ENCODE results near the gene CCZ1. TPM values are rescaled to one million over a fixed set of nuclear protein-coding genes. Genes with fewer than 3 reads are reported as not detected.
"Not testable (repeated sequence)": the region's sequence is repeated elsewhere in the genome, so short reads cannot be mapped to it uniquely, and the experiment has no call there.

Gene CCZ1
- total RNA-seq: 100 to 1,000 TPM in 1 of 2 donors, 10 to 100 TPM in 1; 58.5 to 133 TPM

- Mint-ChIP-seq H3K4me3 (peak within 1 kb of the TSS; percentile 71), H3K36me3 (ENCODE audit: low read depth) (peaks cover 24% of the 10 kb centered on the region), H3K27ac (peak within 1 kb of the TSS; percentile 76)
- peak; percentile 97 for ATAC-seq (replicated peaks)
- H3K9me3 Mint-ChIP-seq, H3K4me1 Mint-ChIP-seq, H3K27me3 Mint-ChIP-seq: not testable (repeated sequence)
Observed at GRCh38 chr7:5898480-5899224, at the start of gene CCZ1. TSS of gene CCZ1 (plus strand) at chr7:5898733. CDS start at chr7:5898800, 67 bp downstream.

- ATAC-seq (replicated peaks): no peak
- Mint-ChIP-seq H3K27me3 (no peaks in the 10 kb centered on the region), H3K4me3 (no peak overlapping the region), H3K4me1 (no peaks in the 10 kb centered on the region), H3K9me3 (no peaks in the 10 kb centered on the region), H3K27ac (peak overlapping the region; percentile 56), H3K36me3 (ENCODE audit: low read depth) (peaks cover 26% of the 10 kb centered on the region)
Observed at GRCh38 chr7:5850944-5851343, 47.6 kb upstream of the CCZ1 start.

GRCh38 chr7:5854738-5855137 is 43.8 kb upstream of the CCZ1 start:
- Mint-ChIP-seq H3K4me3 (no peak overlapping the region), H3K27me3 (no peaks in the 10 kb centered on the region), H3K27ac (no peak overlapping the region), H3K9me3 (no peaks in the 10 kb centered on the region), H3K4me1 (no peaks in the 10 kb centered on the region), H3K36me3 (ENCODE audit: low read depth) (peaks cover 19% of the 10 kb centered on the region)
- no peak for ATAC-seq (replicated peaks)

- H3K27me3 Mint-ChIP-seq; H3K27ac Mint-ChIP-seq; H3K4me3 Mint-ChIP-seq; H3K9me3 Mint-ChIP-seq; H3K36me3 Mint-ChIP-seq (ENCODE audit: low read depth); ATAC-seq (replicated peaks); H3K4me1 Mint-ChIP-seq: not testable (repeated sequence)
Observed at GRCh38 chr7:5857041-5857575, 41.4 kb upstream of the CCZ1 start.

GRCh38 chr7:5858494-5858893 is 40.0 kb upstream of the CCZ1 start:
- peak; percentile 85 for ATAC-seq (replicated peaks)
- H3K36me3 Mint-ChIP-seq (ENCODE audit: low read depth); H3K4me1 Mint-ChIP-seq; H3K9me3 Mint-ChIP-seq; H3K27me3 Mint-ChIP-seq: not testable (repeated sequence)
- H3K27ac Mint-ChIP-seq: peak overlapping the region; percentile 76
- H3K4me3 Mint-ChIP-seq: peak overlapping the region; percentile 50

- H3K4me1 Mint-ChIP-seq; H3K4me3 Mint-ChIP-seq; H3K27ac Mint-ChIP-seq; H3K9me3 Mint-ChIP-seq; H3K27me3 Mint-ChIP-seq; ATAC-seq (replicated peaks); H3K36me3 Mint-ChIP-seq (ENCODE audit: low read depth): not testable (repeated sequence)
Observed at GRCh38 chr7:5861281-5861680, 37.3 kb upstream of the CCZ1 start.

- H3K4me1 Mint-ChIP-seq; H3K27ac Mint-ChIP-seq; ATAC-seq (replicated peaks); H3K4me3 Mint-ChIP-seq; H3K9me3 Mint-ChIP-seq; H3K27me3 Mint-ChIP-seq; H3K36me3 Mint-ChIP-seq (ENCODE audit: low read depth): not testable (repeated sequence)
Observed at GRCh38 chr7:5862753-5863366, 35.7 kb upstream of the CCZ1 start.

GRCh38 chr7:5865279-5865931 is 33.1 kb upstream of the CCZ1 start:
- H3K9me3 Mint-ChIP-seq; H3K27me3 Mint-ChIP-seq; ATAC-seq (replicated peaks); H3K4me1 Mint-ChIP-seq; H3K27ac Mint-ChIP-seq; H3K4me3 Mint-ChIP-seq; H3K36me3 Mint-ChIP-seq (ENCODE audit: low read depth): not testable (repeated sequence)

- Mint-ChIP-seq H3K4me1 (no peaks in the 10 kb centered on the region), H3K27ac (no peak overlapping the region), H3K9me3 (no peaks in the 10 kb centered on the region), H3K4me3 (no peak overlapping the region), H3K27me3 (no peaks in the 10 kb centered on the region), H3K36me3 (ENCODE audit: low read depth) (no peaks in the 10 kb centered on the region)
- ATAC-seq (replicated peaks): no peak
Observed at GRCh38 chr7:5867060-5867459, 31.5 kb upstream of the CCZ1 start.

GRCh38 chr7:5868928-5869341 is 29.6 kb upstream of the CCZ1 start:
- not testable (repeated sequence) for H3K4me1 Mint-ChIP-seq; ATAC-seq (replicated peaks); H3K27ac Mint-ChIP-seq; H3K27me3 Mint-ChIP-seq; H3K4me3 Mint-ChIP-seq; H3K9me3 Mint-ChIP-seq; H3K36me3 Mint-ChIP-seq (ENCODE audit: low read depth)

GRCh38 chr7:5869691-5870090 is 28.8 kb upstream of the CCZ1 start:
- no peak for ATAC-seq (replicated peaks)
- H3K4me1 Mint-ChIP-seq: no peaks in the 10 kb centered on the region
- no peak overlapping the region for H3K27ac Mint-ChIP-seq
- no peaks in the 10 kb centered on the region for H3K9me3 Mint-ChIP-seq
- H3K4me3 Mint-ChIP-seq: no peak overlapping the region
- H3K27me3 Mint-ChIP-seq: no peaks in the 10 kb centered on the region
- H3K36me3 Mint-ChIP-seq (ENCODE audit: low read depth): no peaks in the 10 kb centered on the region

GRCh38 chr7:5870311-5870710 is 28.2 kb upstream of the CCZ1 start:
- no peaks in the 10 kb centered on the region for H3K4me1 Mint-ChIP-seq
- H3K27me3 Mint-ChIP-seq: no peaks in the 10 kb centered on the region
- no peaks in the 10 kb centered on the region for H3K9me3 Mint-ChIP-seq
- no peak overlapping the region for H3K4me3 Mint-ChIP-seq
- H3K27ac Mint-ChIP-seq: peak overlapping the region; percentile 36
- H3K36me3 Mint-ChIP-seq (ENCODE audit: low read depth): no peaks in the 10 kb centered on the region
- ATAC-seq (replicated peaks): no peak

- no peaks in the 10 kb centered on the region for H3K27me3 Mint-ChIP-seq
- ATAC-seq (replicated peaks): no peak
- H3K27ac Mint-ChIP-seq: no peak overlapping the region
- no peak overlapping the region for H3K4me3 Mint-ChIP-seq
- no peaks in the 10 kb centered on the region for H3K9me3 Mint-ChIP-seq
- H3K36me3 Mint-ChIP-seq (ENCODE audit: low read depth): no peaks in the 10 kb centered on the region
- H3K4me1 Mint-ChIP-seq: no peaks in the 10 kb centered on the region
Observed at GRCh38 chr7:5872326-5872725, 26.2 kb upstream of the CCZ1 start.

GRCh38 chr7:5879591-5879990 is 18.9 kb upstream of the CCZ1 start:
- H3K4me1 Mint-ChIP-seq; H3K36me3 Mint-ChIP-seq (ENCODE audit: low read depth); H3K27ac Mint-ChIP-seq; ATAC-seq (replicated peaks); H3K9me3 Mint-ChIP-seq; H3K27me3 Mint-ChIP-seq; H3K4me3 Mint-ChIP-seq: not testable (repeated sequence)

- not testable (repeated sequence) for H3K27me3 Mint-ChIP-seq; ATAC-seq (replicated peaks); H3K36me3 Mint-ChIP-seq (ENCODE audit: low read depth)
Observed at GRCh38 chr7:5880106-5880505, 18.4 kb upstream of the CCZ1 start.

More at GRCh38 chr7:5880106-5880505, 18.4 kb upstream of the CCZ1 start:
- H3K4me3 Mint-ChIP-seq, H3K9me3 Mint-ChIP-seq, H3K4me1 Mint-ChIP-seq, H3K27ac Mint-ChIP-seq: not testable (repeated sequence)
